Measurements from ENCODE around the gene ESRRA. TPM values are rescaled to one million over a fixed set of nuclear protein-coding genes. Genes with fewer than 3 reads are reported as not detected.

The ESRRA gene
- total and polyA plus RNA-seq, 5 donors: 132 to 199 (median 147) TPM

DNA sequence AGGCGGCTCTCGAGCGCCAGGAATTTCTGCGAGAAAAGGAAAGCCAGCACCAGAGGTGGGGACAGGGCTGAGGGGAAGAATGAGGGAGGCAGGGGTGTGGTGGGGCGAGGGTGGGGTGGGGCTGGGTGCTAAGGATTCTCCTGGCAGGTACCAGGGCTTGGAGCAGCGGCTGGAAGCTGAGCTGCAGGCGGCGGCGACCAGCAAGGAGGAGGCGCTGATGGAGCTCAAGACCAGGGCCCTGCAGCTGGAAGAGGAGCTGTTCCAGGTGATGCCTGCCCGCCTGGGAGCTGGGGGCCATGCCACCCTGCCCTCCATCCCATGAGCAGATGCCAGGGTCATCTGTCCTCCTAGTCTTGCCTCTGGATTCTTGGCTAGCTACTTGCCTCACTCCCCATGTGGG, 44.1 kb downstream of the ESRRA start:
- peak in 1 of 3 donors; percentile 41 for DNase-seq
- Histone ChIP-seq H3K27ac (ENCODE audit: low read length) (no peak overlapping the region), H3K27me3 (ENCODE audit: control insufficient read depth, insufficient read depth) (no peaks in the 10 kb centered on the region), H3K9me3 (ENCODE audit: control insufficient read depth, low read length) (no peaks in the 10 kb centered on the region), H3K4me3 (ENCODE audit: low read length) (no peak overlapping the region), H3K4me1 (ENCODE audit: control insufficient read depth, insufficient read depth, low read length) (no peaks in the 10 kb centered on the region)
- intact Hi-C loops (cut with DNase I): no loop called here
- ATAC-seq: no peak
- WGBS: 87% methylated on average over 11 of the region's 11 CpGs

DNA sequence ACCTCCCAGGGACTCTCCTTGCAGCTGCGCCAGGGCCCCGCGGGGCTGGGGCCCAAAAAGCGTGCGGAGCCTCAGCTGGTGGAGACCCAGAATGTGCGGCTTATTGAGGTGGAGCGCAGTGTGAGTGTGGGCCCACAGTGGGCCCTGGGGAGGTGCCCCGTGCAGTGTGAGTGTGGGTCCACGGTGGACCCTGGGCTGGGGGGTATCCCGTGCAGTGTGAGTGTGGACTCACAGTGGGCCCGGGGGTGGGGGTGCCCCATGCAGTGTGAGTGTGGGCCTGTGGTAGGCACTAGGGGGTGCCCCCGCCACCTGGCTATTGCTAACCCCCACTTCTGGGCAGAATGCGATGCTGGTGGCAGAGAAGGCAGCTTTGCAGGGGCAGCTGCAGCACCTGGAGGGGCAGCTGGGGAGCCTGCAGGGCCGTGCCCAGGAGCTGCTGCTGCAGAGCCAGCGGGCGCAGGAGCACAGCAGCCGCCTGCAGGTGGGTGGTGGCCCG, 45.9 kb downstream of the ESRRA start:
- no peak for DNase-seq
- intact Hi-C loops (cut with DNase I): no loop called here
- H3K4me3 ChIP-seq (ENCODE audit: low read length): no peak overlapping the region
- no peaks in the 10 kb centered on the region for H3K9me3 ChIP-seq (ENCODE audit: control insufficient read depth, low read length)
- 94% methylated on average over 18 of the region's 18 CpGs for WGBS
- peaks cover 3% of the 10 kb centered on the region for H3K4me1 ChIP-seq (ENCODE audit: control insufficient read depth, insufficient read depth, low read length)
- ATAC-seq: no peak
- H3K27me3 ChIP-seq (ENCODE audit: control insufficient read depth, insufficient read depth): no peaks in the 10 kb centered on the region
- H3K27ac ChIP-seq (ENCODE audit: low read length): no peak overlapping the region

DNA sequence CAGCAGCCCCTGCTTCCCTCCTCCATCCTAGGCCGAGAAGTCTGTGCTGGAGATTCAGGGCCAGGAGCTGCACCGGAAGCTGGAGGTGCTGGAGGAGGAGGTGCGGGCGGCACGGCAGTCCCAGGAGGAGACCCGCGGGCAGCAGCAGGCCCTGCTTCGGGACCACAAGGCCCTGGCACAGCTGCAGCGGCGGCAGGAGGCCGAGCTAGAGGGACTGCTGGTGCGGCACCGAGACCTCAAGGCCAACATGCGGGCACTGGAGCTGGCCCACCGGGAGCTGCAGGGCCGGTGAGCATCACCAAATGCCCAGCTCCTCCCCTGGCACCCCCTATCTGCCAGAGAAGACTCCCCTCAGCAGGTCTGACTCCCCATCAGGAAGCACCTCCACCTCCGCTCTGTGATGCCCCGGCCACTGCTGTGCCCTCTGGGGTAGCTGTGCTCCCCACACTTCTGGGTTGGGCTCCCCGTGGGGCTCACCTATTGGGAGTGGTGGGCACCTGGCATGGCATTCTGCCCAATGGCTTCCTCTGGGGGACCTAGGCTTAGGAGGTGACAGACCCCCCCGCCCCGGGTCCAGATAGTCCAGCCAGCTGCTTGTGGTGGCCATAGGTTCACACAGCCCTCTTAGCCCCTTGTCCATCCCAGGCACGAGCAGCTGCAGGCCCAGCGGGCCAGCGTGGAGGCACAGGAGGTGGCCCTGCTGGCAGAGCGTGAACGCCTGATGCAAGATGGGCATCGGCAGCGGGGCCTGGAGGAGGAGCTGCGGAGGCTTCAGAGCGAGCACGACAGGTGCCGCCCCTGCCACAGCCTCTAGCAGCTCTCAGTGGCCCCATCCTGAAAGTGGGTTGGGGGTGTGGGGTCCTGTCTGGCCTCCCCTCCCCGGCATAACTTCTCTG, 47.0 kb downstream of the ESRRA start:
- Histone ChIP-seq H3K27ac (ENCODE audit: low read length) (no peak overlapping the region), H3K4me3 (ENCODE audit: low read length) (no peak overlapping the region), H3K9me3 (ENCODE audit: control insufficient read depth, low read length) (no peaks in the 10 kb centered on the region), H3K4me1 (ENCODE audit: control insufficient read depth, insufficient read depth, low read length) (peaks cover 3% of the 10 kb centered on the region), H3K27me3 (ENCODE audit: control insufficient read depth, insufficient read depth) (no peaks in the 10 kb centered on the region)
- 90% methylated on average over 33 of the region's 33 CpGs for WGBS
- intact Hi-C loops (cut with DNase I): no loop called here
- DNase-seq: peak in 1 of 3 donors; percentile 61
- ATAC-seq: no peak

DNA sequence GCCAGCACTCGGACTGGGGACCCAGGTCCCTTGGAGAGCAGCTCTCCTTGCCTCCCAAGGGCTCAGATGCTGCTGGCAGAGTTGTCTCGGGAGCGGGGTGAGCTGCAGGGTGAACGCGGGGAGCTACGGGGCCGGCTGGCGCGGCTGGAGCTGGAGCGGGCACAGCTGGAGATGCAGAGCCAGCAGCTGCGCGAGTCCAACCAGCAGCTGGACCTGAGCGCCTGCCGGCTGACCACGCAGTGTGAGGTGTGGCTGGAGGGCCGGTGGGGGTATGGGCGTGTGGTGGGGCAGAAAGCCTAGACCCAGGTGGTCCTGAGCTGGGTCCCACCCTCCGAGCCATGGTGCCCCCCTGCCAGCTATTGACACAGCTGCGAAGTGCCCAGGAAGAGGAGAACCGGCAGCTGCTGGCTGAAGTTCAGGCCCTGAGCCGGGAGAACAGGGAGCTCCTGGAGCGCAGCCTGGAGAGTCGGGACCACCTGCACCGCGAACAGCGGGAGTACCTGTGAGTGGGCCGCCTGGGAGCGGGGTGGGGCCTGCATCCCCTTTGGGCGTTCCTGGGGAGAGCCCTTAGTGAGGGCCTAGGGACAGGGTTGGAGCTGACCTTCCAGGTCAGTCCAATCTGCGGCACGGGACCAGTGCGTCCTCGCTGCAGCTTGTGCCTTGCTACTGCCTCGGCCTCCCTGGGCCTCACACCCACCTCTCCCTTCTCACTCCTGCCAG, 47.8 kb downstream of the ESRRA start:
- peaks cover 5% of the 10 kb centered on the region for H3K4me1 ChIP-seq (ENCODE audit: control insufficient read depth, insufficient read depth, low read length)
- ATAC-seq: no peak
- H3K27me3 ChIP-seq (ENCODE audit: control insufficient read depth, insufficient read depth): no peaks in the 10 kb centered on the region
- intact Hi-C loops (cut with DNase I): no loop called here
- 86% methylated on average over 34 of the region's 34 CpGs for WGBS
- no peak overlapping the region for H3K27ac ChIP-seq (ENCODE audit: low read length)
- H3K9me3 ChIP-seq (ENCODE audit: control insufficient read depth, low read length): no peaks in the 10 kb centered on the region
- DNase-seq: peak in 1 of 3 donors; percentile 65
- H3K4me3 ChIP-seq (ENCODE audit: low read length): no peak overlapping the region

DNA sequence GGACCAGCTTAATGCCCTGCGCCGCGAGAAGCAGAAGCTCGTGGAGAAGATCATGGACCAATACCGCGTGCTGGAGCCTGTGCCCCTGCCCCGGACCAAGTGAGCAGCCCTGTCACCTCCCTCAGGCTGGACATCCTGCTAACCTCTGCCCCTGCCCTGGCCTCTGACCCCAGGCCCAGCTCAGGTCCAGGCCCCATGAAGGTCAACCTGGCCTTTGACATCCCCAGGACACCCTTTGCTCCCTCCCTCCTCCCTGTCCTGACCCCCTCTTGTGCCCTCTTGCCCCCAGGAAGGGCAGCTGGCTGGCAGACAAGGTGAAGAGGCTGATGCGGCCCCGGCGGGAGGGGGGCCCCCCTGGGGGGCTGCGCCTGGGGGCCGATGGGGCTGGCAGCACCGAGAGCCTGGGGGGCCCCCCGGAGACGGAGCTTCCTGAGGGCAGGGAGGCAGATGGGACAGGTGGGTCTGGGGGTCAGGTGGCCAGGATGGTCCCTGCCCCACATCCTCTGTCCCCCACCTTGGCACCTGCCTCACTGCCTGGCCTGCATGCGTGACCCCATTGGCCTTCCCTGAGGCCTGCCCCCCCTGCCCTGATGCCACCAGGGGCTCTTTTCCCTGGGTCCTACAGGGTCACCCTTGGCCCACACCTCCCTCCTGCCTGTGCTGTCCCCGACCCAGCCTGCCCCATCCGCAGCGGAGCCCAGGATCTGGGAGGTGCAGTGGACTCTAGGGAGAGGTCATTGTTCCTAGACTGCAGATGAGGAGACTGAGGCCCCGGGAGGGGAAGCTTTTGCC, 48.6 kb downstream of the ESRRA start:
- 82% methylated on average over 20 of the region's 20 CpGs for WGBS
- Histone ChIP-seq H3K9me3 (ENCODE audit: control insufficient read depth, low read length) (no peaks in the 10 kb centered on the region), H3K4me1 (ENCODE audit: control insufficient read depth, insufficient read depth, low read length) (peaks cover 10% of the 10 kb centered on the region), H3K27ac (ENCODE audit: low read length) (no peak overlapping the region), H3K27me3 (ENCODE audit: control insufficient read depth, insufficient read depth) (no peaks in the 10 kb centered on the region), H3K4me3 (ENCODE audit: low read length) (no peak overlapping the region)
- peak in 2 of 3 donors; percentile 49 to 74 for DNase-seq
- no peak for ATAC-seq
- intact Hi-C loops (cut with DNase I): no loop called here

DNA sequence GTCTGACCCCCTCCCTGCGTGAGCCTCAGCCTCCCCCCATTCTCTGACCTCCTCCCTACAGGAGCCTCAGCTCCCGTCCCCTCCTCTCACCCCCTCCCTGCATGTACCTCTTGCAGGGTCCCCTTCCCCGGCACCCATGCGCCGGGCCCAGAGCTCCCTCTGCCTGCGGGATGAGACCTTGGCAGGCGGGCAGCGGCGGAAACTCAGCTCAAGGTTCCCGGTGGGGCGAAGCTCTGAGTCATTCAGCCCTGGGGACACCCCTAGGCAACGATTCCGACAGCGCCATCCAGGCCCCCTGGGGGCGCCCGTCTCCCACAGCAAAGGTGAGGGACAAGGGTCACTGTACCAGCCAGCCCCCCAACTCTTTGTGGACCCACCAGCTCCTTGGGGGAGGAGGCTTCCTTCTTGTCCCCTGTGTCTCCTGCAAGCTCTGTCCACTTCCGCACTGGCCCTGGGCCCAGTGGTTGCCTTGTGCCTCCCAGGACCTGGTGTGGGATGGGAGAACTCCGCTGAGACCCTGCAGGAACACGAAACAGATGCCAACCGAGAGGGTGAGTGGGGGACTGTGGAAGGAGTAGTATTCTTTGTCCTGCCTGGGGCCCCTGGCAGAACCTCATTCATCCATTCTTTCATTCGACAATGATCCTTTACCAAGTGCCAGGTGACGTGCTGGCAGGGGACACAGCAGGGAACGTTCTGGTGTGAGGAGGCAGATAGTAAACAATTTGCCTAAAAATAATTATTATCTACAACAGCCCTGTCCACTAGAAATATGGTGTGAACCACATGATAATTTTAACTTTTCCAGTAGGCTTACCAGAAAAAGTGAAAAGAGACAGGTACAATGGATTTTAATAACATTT, 50.0 kb downstream of the ESRRA start:
- H3K27me3 ChIP-seq (ENCODE audit: control insufficient read depth, insufficient read depth): no peaks in the 10 kb centered on the region
- peak overlapping the region; percentile 16 for H3K4me3 ChIP-seq (ENCODE audit: low read length)
- DNase-seq (peak; percentile 86 to 93 (median 92)), ATAC-seq (peak; percentile 58 to 68)
- H3K4me1 ChIP-seq (ENCODE audit: control insufficient read depth, insufficient read depth, low read length): peaks cover 10% of the 10 kb centered on the region
- peak overlapping the region; percentile 34 for H3K27ac ChIP-seq (ENCODE audit: low read length)
- H3K9me3 ChIP-seq (ENCODE audit: control insufficient read depth, low read length): no peaks in the 10 kb centered on the region
- 11% methylated on average over 23 of the region's 23 CpGs for WGBS
- intact Hi-C loops (cut with DNase I): no loop called here

DNA sequence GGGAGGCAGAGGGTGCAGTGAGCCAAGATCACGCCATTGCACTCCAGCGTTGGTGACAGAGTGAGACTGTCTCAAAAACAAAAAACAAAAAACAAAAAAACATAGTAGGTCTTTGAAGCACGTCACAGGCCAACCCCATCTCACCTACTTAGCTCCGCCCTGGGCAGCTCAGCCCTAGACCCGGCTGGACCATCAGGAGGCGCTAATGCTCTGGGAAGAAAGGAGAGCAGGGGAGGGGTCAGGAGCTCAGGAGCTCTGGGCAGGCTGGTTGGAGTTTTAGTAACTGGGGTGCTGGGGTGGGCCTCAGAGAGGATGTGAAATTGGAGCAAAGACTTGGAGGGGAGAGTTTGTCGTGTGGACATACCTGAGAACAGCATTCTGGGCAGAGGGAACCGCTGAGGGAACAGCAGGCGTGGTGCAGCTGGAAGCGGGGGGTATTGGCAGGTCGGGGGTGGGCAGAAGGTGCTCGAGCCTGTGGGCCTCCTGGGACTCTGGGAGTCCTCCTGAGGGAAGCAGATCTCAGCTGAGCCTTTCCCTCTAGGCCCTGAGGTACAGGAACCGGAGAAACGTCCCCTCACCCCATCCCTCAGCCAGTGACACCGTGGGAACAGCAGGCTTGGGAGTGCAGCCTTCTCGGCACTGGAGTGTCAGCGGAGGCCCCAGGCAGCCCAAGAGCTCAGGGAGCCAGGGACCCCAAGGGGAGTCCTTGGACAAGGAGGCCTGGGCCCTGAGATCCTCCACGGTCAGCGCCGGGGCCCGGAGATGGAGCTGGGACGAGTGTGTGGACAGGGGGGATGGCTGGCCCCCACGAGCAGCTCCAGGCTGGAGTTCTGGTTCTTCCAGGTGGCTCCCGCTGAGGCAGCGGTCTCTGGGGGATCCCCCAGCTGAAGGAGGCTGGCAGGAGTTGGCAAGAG, 51.4 kb downstream of the ESRRA start:
- Histone ChIP-seq H3K27me3 (ENCODE audit: control insufficient read depth, insufficient read depth) (no peaks in the 10 kb centered on the region), H3K4me3 (ENCODE audit: low read length) (no peak overlapping the region), H3K27ac (ENCODE audit: low read length) (no peak overlapping the region), H3K9me3 (ENCODE audit: control insufficient read depth, low read length) (no peaks in the 10 kb centered on the region), H3K4me1 (ENCODE audit: control insufficient read depth, insufficient read depth, low read length) (peaks cover 10% of the 10 kb centered on the region)
- intact Hi-C loops (cut with DNase I): no loop called here
- WGBS: 87% methylated on average over 25 of the region's 25 CpGs
- no peak for ATAC-seq
- peak in 2 of 3 donors; percentile 62 to 77 for DNase-seq

DNA sequence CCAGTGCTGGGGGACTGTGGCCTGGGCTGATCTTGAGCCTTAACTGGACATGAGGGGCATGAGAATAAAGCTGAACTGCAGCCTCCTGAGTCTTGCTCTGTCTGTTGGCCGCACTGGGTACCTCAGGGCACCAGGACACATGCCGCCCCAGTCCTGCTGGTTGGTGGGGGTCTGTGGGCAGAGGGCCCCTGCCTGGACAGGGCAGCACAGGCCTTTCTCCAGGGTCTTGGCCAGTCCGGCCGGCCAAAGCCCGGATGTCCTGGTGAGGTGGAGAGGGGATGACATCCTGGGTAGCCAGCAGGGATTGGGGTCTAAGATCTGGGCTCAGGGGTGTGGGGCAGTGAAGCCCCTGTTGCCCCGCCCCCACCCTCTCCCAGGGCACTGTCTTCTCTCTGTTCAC, 52.1 kb downstream of the ESRRA start:
- intact Hi-C loops (cut with DNase I): no loop called here
- no peaks in the 10 kb centered on the region for H3K27me3 ChIP-seq (ENCODE audit: control insufficient read depth, insufficient read depth)
- H3K4me1 ChIP-seq (ENCODE audit: control insufficient read depth, insufficient read depth, low read length): peaks cover 10% of the 10 kb centered on the region
- ATAC-seq (no peak), DNase-seq (peak in 1 of 3 donors; percentile 66)
- no peak overlapping the region for H3K27ac ChIP-seq (ENCODE audit: low read length)
- WGBS: 92% methylated on average over 6 of the region's 6 CpGs
- no peaks in the 10 kb centered on the region for H3K9me3 ChIP-seq (ENCODE audit: control insufficient read depth, low read length)
- no peak overlapping the region for H3K4me3 ChIP-seq (ENCODE audit: low read length)

DNA sequence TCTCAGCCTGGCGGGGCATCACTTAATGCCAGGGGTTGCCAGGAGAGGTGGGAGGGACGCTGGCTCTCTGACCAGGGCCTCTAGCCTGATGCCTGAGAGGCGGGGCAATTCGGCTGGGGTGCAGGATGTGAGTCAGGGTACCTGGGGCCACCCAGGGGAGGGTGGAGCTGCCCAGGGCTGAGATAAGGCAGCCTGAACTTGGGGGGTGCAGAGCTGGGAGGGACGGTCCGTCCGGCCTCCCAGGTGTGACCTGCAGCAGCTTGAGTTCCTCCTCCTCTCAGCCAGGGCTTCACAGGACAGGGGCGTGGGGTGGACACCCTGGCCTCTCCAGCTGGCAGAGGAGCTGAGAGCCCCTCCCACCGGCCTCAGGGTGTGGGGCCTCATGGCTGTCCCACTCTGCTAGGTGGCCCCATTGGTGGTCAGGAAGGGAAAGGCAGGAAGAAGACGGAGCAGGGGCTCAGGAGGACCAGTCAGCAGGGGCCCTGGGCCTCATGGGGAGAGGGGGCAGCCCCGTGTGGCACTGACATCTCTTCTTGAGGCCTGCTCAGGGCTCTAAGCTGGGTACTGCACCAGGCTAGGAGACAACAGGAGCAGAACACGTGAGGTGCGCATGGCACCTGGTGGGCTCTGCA, 52.7 kb downstream of the ESRRA start:
- H3K27me3 ChIP-seq (ENCODE audit: control insufficient read depth, insufficient read depth): no peaks in the 10 kb centered on the region
- peaks cover 10% of the 10 kb centered on the region for H3K4me1 ChIP-seq (ENCODE audit: control insufficient read depth, insufficient read depth, low read length)
- no peak overlapping the region for H3K4me3 ChIP-seq (ENCODE audit: low read length)
- WGBS: 60% methylated on average over 13 of the region's 13 CpGs
- peak overlapping the region; percentile 56 for H3K27ac ChIP-seq (ENCODE audit: low read length)
- intact Hi-C loops (cut with DNase I): no loop called here
- ATAC-seq: peak; percentile 0 to 6
- no peaks in the 10 kb centered on the region for H3K9me3 ChIP-seq (ENCODE audit: control insufficient read depth, low read length)
- peak in 2 of 3 donors; percentile 68 to 69 for DNase-seq

All from right cardiac atrium (tissue), 5 donors.